ENCODE measurements around the gene HTT. TPM values are rescaled to one million over a fixed set of nuclear protein-coding genes. Genes with fewer than 3 reads are reported as not detected.
"Not testable (repeated sequence)": the region's sequence is repeated elsewhere in the genome, so short reads cannot be mapped to it uniquely, and the experiment has no call there.

HTT gene
- total and polyA plus RNA-seq, 5 donors = 13.0 to 25.2 (median 23.1) TPM

- ATAC-seq (no peak), DNase-seq (peak in 1 of 3 donors; percentile 32)
- Histone ChIP-seq H3K27ac (ENCODE audit: low read length) (no peak overlapping the region), H3K4me3 (ENCODE audit: low read length) (no peak overlapping the region), H3K27me3 (ENCODE audit: control insufficient read depth, insufficient read depth) (no peaks in the 10 kb centered on the region), H3K4me1 (ENCODE audit: control insufficient read depth, insufficient read depth, low read length) (peaks cover 2% of the 10 kb centered on the region), H3K9me3 (ENCODE audit: control insufficient read depth, low read length) (no peaks in the 10 kb centered on the region)
- intact Hi-C loops (cut with DNase I) = no loop called here
- 82% methylated on average over 4 of the region's 4 CpGs for WGBS
Observed at GRCh38 chr4:3046623-3047022, 27.9 kb upstream of the HTT start.

GRCh38 chr4:3047464-3048286 lies 26.8 kb upstream of the HTT start:
- DNase-seq = peak; percentile 56 to 86 (median 75)
- WGBS = 57% methylated on average over 20 of the region's 20 CpGs
- Histone ChIP-seq H3K27me3 (ENCODE audit: control insufficient read depth, insufficient read depth) (no peaks in the 10 kb centered on the region), H3K9me3 (ENCODE audit: control insufficient read depth, low read length) (no peaks in the 10 kb centered on the region), H3K4me1 (ENCODE audit: control insufficient read depth, insufficient read depth, low read length) (peaks cover under 1% of the 10 kb centered on the region), H3K4me3 (ENCODE audit: low read length) (no peak overlapping the region), H3K27ac (ENCODE audit: low read length) (no peak overlapping the region)
- intact Hi-C loops (cut with DNase I) = no loop called here
- ATAC-seq = peak; percentile 60 to 61

GRCh38 chr4:3051141-3051897 lies 23.2 kb upstream of the HTT start:
- H3K4me1 ChIP-seq (ENCODE audit: control insufficient read depth, insufficient read depth, low read length); H3K27me3 ChIP-seq (ENCODE audit: control insufficient read depth, insufficient read depth); H3K9me3 ChIP-seq (ENCODE audit: control insufficient read depth, low read length); H3K4me3 ChIP-seq (ENCODE audit: low read length); H3K27ac ChIP-seq (ENCODE audit: low read length); ATAC-seq; intact Hi-C loops (cut with DNase I): not testable (repeated sequence)
- 88% methylated on average over 10 of the region's 12 CpGs for WGBS
- DNase-seq = peak in 1 of 3 donors; percentile 26

GRCh38 chr4:3054169-3054759 lies 20.2 kb upstream of the HTT start:
- Histone ChIP-seq H3K4me3 (ENCODE audit: low read length) (no peak overlapping the region), H3K4me1 (ENCODE audit: control insufficient read depth, insufficient read depth, low read length) (no peaks in the 10 kb centered on the region), H3K9me3 (ENCODE audit: control insufficient read depth, low read length) (no peaks in the 10 kb centered on the region), H3K27me3 (ENCODE audit: control insufficient read depth, insufficient read depth) (no peaks in the 10 kb centered on the region), H3K27ac (ENCODE audit: low read length) (no peak overlapping the region)
- 98% methylated on average over 2 of the region's 2 CpGs for WGBS
- ATAC-seq (no peak), DNase-seq (no peak)
- intact Hi-C loops (cut with DNase I) = no loop called here

GRCh38 chr4:3059943-3060342 lies 14.5 kb upstream of the HTT start:
- 86% methylated on average over 6 of the region's 6 CpGs for WGBS
- no peak for ATAC-seq

GRCh38 chr4:3060946-3061345 lies 13.5 kb upstream of the HTT start:
- H3K9me3 ChIP-seq (ENCODE audit: control insufficient read depth, low read length) = no peaks in the 10 kb centered on the region
- ATAC-seq = no peak
- no peak for DNase-seq
- H3K4me1 ChIP-seq (ENCODE audit: control insufficient read depth, insufficient read depth, low read length) = no peaks in the 10 kb centered on the region
- no peak overlapping the region for H3K4me3 ChIP-seq (ENCODE audit: low read length)
- 91% methylated on average over 6 of the region's 6 CpGs for WGBS
- intact Hi-C loops (cut with DNase I) = no loop called here
- no peak overlapping the region for H3K27ac ChIP-seq (ENCODE audit: low read length)
- H3K27me3 ChIP-seq (ENCODE audit: control insufficient read depth, insufficient read depth) = no peaks in the 10 kb centered on the region

More at GRCh38 chr4:3059943-3060342, 14.5 kb upstream of the HTT start:
- H3K27me3 ChIP-seq (ENCODE audit: control insufficient read depth, insufficient read depth) = no peaks in the 10 kb centered on the region
- H3K9me3 ChIP-seq (ENCODE audit: control insufficient read depth, low read length) = no peaks in the 10 kb centered on the region
- H3K4me1 ChIP-seq (ENCODE audit: control insufficient read depth, insufficient read depth, low read length) = no peaks in the 10 kb centered on the region
- H3K27ac ChIP-seq (ENCODE audit: low read length) = no peak overlapping the region
- H3K4me3 ChIP-seq (ENCODE audit: low read length) = no peak overlapping the region
- DNase-seq = no peak
- intact Hi-C loops (cut with DNase I) = no loop called here

GRCh38 chr4:3062471-3062870 lies 12.0 kb upstream of the HTT start:
- H3K4me1 ChIP-seq (ENCODE audit: control insufficient read depth, insufficient read depth, low read length) = no peaks in the 10 kb centered on the region
- WGBS = 72% methylated on average over 12 of the region's 12 CpGs
- no peak overlapping the region for H3K4me3 ChIP-seq (ENCODE audit: low read length)
- H3K27me3 ChIP-seq (ENCODE audit: control insufficient read depth, insufficient read depth) = no peaks in the 10 kb centered on the region
- intact Hi-C loops (cut with DNase I) = no loop called here
- H3K9me3 ChIP-seq (ENCODE audit: control insufficient read depth, low read length) = no peaks in the 10 kb centered on the region
- no peak for ATAC-seq
- DNase-seq = no peak
- no peak overlapping the region for H3K27ac ChIP-seq (ENCODE audit: low read length)

GRCh38 chr4:3065551-3065950 lies 8.9 kb upstream of the HTT start:
- no peak for DNase-seq
- intact Hi-C loops (cut with DNase I) = no loop called here
- Histone ChIP-seq H3K27me3 (ENCODE audit: control insufficient read depth, insufficient read depth) (no peaks in the 10 kb centered on the region), H3K4me3 (ENCODE audit: low read length) (no peak overlapping the region), H3K9me3 (ENCODE audit: control insufficient read depth, low read length) (no peaks in the 10 kb centered on the region), H3K27ac (ENCODE audit: low read length) (no peak overlapping the region), H3K4me1 (ENCODE audit: control insufficient read depth, insufficient read depth, low read length) (no peaks in the 10 kb centered on the region)
- 91% methylated on average over 3 of the region's 3 CpGs for WGBS
- no peak for ATAC-seq

- H3K27me3 ChIP-seq (ENCODE audit: control insufficient read depth, insufficient read depth) = no peaks in the 10 kb centered on the region
- no peak overlapping the region for H3K4me3 ChIP-seq (ENCODE audit: low read length)
- H3K27ac ChIP-seq (ENCODE audit: low read length) = no peak overlapping the region
- no peaks in the 10 kb centered on the region for H3K9me3 ChIP-seq (ENCODE audit: control insufficient read depth, low read length)
- ATAC-seq = no peak
- intact Hi-C loops (cut with DNase I) = no loop called here
- H3K4me1 ChIP-seq (ENCODE audit: control insufficient read depth, insufficient read depth, low read length) = no peaks in the 10 kb centered on the region
- no peak for DNase-seq
- 90% methylated on average over 6 of the region's 6 CpGs for WGBS
Observed at GRCh38 chr4:3066836-3067400, 7.6 kb upstream of the HTT start.

- WGBS = 84% methylated on average over 6 of the region's 6 CpGs
- Histone ChIP-seq H3K27ac (ENCODE audit: low read length) (no peak overlapping the region), H3K4me1 (ENCODE audit: control insufficient read depth, insufficient read depth, low read length) (no peaks in the 10 kb centered on the region), H3K27me3 (ENCODE audit: control insufficient read depth, insufficient read depth) (no peaks in the 10 kb centered on the region), H3K4me3 (ENCODE audit: low read length) (no peak overlapping the region), H3K9me3 (ENCODE audit: control insufficient read depth, low read length) (no peaks in the 10 kb centered on the region)
- intact Hi-C loops (cut with DNase I) = no loop called here
- no peak for DNase-seq
- ATAC-seq = no peak
Observed at GRCh38 chr4:3067473-3068001, 6.9 kb upstream of the HTT start.

Data from right cardiac atrium (tissue), 5 donors.